HFFc6 (cell line): ENCODE measurements around the gene TP73. TPM values are rescaled to one million over a fixed set of nuclear protein-coding genes. Genes with fewer than 3 reads are reported as not detected.

Source experiments
- DNase-seq: peaks from one replicate; pipeline ENCODE4 v3.0.0-alpha.2; 2018
- H3K27ac Mint-ChIP-seq: 2 replicates; pipeline ENCODE4 v1.8.0; 2020; ENCODE audit warnings: mild to moderate bottlenecking, mixed read lengths
- H3K27me3 Mint-ChIP-seq: 2 replicates; pipeline ENCODE4 v1.8.0; 2021; ENCODE audit warnings: mild to moderate bottlenecking, moderate library complexity, mixed read lengths; ENCODE audit not compliant: insufficient read depth
- H3K36me3 Mint-ChIP-seq: 2 replicates; pipeline ENCODE4 v1.8.0; 2021; ENCODE audit warnings: low read depth, mixed read lengths
- H3K4me1 Mint-ChIP-seq: 2 replicates; pipeline ENCODE4 v1.8.0; 2020; ENCODE audit warnings: low read depth, mixed read lengths
- H3K4me3 Mint-ChIP-seq: 2 replicates; pipeline ENCODE4 v1.8.0; 2020; ENCODE audit warnings: mild to moderate bottlenecking, moderate library complexity, mixed read lengths
- H3K9me3 Mint-ChIP-seq: 2 replicates; pipeline ENCODE4 v1.8.0; 2020; ENCODE audit warnings: mild to moderate bottlenecking, mixed read lengths
- total RNA-seq, 6 experiments: library from RNA; stranded (reverse); fragmentation: NEBNext Ultra II Directional; extraction: Animal tissue kit (Norgen Biotek cat#: 25700); gene quantifications; 2 replicates in 1 of 6; 3 replicates in 5 of 6; pipeline ENCODE4 v1.2.3, GENCODE V29; 2021
- TF ChIP-seq, protein P1 (sequence below): fragments of 200-600 bp; sonication (generic); IDR thresholded peaks from 2 replicates; pipeline ENCODE4 v1.5.0; 2021; ENCODE audit warnings: antibody characterized with exemption, mild to moderate bottlenecking

Gene TP73
- total RNA-seq, 6 experiments from 2014 or later = not detected

DNA sequence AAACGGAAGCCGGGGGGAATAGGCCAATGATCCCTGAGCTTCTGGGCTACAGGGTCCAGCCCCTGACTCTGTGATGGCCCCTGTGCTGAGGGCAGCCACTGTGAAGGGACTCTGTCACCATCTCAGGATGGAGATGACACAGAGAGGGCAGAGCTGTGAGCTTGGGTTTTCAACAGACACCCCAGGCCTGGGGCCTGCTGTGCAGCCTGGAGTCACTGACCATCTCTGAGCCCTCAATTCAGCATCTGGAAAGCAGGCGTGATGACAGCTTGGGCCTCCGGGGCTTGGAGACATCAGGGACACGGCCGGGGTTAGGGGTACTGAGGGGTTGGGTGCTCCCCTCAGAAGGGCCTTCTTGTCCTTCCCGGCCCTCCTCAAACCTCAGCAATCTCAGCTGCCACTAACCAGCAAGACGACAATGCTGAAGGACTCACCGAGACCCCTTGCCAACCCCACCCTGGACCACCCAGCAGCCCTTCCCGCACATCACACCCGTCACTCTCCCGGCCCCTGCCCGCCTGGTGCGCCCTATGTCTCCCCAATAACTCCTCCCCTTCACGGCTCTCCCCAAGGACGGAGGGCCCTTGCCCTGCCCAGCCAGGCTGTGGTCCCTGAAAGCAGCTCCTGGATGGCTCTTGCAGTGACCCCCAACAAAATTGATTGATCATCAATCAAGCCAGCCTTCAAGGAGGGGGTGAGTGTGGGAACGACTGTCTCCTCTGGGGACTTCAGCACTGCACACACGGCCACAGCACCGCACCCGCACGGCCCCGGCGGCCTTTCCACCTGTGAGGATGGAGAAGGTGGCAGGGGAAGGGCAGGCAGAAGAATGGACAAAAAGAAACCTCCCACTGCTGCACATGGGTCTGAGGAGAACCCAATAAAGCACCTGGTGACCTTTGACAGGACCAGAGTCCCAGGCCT is 45.3 kb upstream of the TP73 start:
- no peak for DNase-seq
- Mint-ChIP-seq H3K9me3 (no peaks in the 10 kb centered on the region), H3K4me1 (no peaks in the 10 kb centered on the region), H3K27ac (no peak overlapping the region), H3K36me3 (no peaks in the 10 kb centered on the region), H3K4me3 (no peak overlapping the region), H3K27me3 (peaks cover 11% of the 10 kb centered on the region)
- TF ChIP-seq, protein P1, sequence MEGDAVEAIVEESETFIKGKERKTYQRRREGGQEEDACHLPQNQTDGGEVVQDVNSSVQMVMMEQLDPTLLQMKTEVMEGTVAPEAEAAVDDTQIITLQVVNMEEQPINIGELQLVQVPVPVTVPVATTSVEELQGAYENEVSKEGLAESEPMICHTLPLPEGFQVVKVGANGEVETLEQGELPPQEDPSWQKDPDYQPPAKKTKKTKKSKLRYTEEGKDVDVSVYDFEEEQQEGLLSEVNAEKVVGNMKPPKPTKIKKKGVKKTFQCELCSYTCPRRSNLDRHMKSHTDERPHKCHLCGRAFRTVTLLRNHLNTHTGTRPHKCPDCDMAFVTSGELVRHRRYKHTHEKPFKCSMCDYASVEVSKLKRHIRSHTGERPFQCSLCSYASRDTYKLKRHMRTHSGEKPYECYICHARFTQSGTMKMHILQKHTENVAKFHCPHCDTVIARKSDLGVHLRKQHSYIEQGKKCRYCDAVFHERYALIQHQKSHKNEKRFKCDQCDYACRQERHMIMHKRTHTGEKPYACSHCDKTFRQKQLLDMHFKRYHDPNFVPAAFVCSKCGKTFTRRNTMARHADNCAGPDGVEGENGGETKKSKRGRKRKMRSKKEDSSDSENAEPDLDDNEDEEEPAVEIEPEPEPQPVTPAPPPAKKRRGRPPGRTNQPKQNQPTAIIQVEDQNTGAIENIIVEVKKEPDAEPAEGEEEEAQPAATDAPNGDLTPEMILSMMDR = no peak

DNA sequence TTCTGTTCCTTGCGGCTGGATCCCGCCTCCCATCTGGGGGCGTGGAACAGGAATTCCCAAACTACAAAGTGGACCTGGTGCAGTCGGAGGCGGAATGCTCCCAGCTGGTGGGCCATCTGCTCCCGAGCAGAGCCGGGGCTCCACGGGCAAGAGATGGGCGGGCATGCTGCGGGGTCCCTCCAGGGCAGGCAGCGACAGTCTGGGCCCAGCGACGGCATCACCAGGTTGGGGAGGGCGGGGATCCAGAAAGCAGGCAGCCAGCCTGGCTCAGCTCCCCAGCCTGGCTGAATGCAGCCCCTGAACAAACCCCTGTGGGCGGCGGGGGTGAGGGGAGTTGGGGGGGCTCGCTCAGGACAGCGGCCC is 44.6 kb upstream of the TP73 start:
- TF ChIP-seq, protein P1 = no peak
- Mint-ChIP-seq H3K4me1 (no peaks in the 10 kb centered on the region), H3K27me3 (peaks cover 15% of the 10 kb centered on the region)

GRCh38 chr1:3608154-3608553 is 44.2 kb upstream of the TP73 start:
- no peak for DNase-seq
- Mint-ChIP-seq H3K9me3 (no peaks in the 10 kb centered on the region), H3K27me3 (peaks cover 15% of the 10 kb centered on the region), H3K4me1 (peaks cover 2% of the 10 kb centered on the region), H3K4me3 (no peak overlapping the region), H3K36me3 (no peaks in the 10 kb centered on the region), H3K27ac (no peak overlapping the region)
- TF ChIP-seq, protein P1 = no peak

More for the DNA sequence above, 44.6 kb upstream of the TP73 start:
- Mint-ChIP-seq H3K4me3 (no peak overlapping the region), H3K27ac (no peak overlapping the region), H3K9me3 (no peaks in the 10 kb centered on the region), H3K36me3 (no peaks in the 10 kb centered on the region)
- no peak for DNase-seq

- Mint-ChIP-seq H3K27ac (no peak overlapping the region), H3K4me3 (no peak overlapping the region), H3K9me3 (no peaks in the 10 kb centered on the region), H3K27me3 (peaks cover 18% of the 10 kb centered on the region), H3K4me1 (peaks cover 12% of the 10 kb centered on the region), H3K36me3 (no peaks in the 10 kb centered on the region)
- TF ChIP-seq, protein P1 = no peak
- DNase-seq = no peak
These were observed 43.1 kb upstream of the TP73 start for GRCh38 chr1:3609016-3609768.

DNA sequence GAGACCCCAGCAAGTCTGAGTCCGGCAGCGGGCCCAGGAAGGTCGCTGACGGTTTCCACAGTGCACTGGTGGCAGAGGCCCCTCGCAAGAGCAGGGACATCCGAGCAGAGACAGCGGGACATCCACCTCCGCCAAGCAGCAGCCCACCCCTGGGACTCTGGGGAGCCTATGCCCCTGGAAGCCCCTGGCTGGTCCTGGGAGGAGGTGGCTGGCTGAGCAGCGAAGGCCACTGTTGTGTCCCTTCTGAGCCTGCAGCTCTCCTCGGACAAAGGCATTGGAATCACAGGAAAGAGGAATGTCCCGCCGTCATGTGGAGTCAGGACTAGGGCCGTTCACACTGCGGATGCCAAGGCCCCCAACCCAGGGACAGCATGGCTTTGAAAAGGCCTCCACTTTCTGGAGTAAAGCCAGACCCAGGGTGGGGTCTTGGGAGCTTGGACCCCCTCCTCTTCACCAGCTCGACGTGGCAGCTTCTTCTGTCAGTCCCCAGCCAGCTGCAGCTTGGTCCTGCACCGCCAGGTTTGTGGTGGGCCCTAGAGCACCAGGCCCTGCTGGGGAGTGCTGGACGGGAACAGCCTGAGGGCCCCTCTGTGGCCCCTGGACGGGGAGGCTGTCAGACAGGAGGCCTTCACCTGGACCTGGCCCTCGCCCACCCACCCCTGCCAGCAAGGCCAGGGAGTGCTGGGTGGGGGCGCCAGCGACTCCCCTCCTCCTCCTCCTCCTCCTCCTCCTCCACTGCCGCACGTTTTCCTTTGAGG is 42.4 kb upstream of the TP73 start:
- TF ChIP-seq, protein P1 = no peak
- Mint-ChIP-seq H3K36me3 (no peaks in the 10 kb centered on the region), H3K4me3 (no peak overlapping the region), H3K9me3 (no peaks in the 10 kb centered on the region), H3K27ac (no peak overlapping the region), H3K4me1 (peaks cover 12% of the 10 kb centered on the region), H3K27me3 (peaks cover 19% of the 10 kb centered on the region)
- no peak for DNase-seq
